Measurements from ENCODE around the gene C11orf91. TPM values are rescaled to one million over a fixed set of nuclear protein-coding genes. Genes with fewer than 3 reads are reported as not detected.

Gene C11orf91
- total and polyA plus RNA-seq, 2 donors (not counting 1 experiment from before 2014, with no cell fraction given), result 0.12 TPM; not detected in 1

GRCh38 chr11:33706546-33706945, 5.9 kb upstream of the C11orf91 start:
- Histone ChIP-seq H3K9me3 (ENCODE audit: control insufficient read depth, insufficient read depth, low read depth, low read length) (no peaks in the 10 kb centered on the region), H3K4me1 (ENCODE audit: control insufficient read depth, extremely low read depth, insufficient read depth, low read length) (peaks cover 27% of the 10 kb centered on the region), H3K36me3 (ENCODE audit: control insufficient read depth, insufficient read depth, low read length) (peaks cover 9% of the 10 kb centered on the region), H3K9ac (ENCODE audit: insufficient read depth, low read length) (no peak overlapping the region), H4K20me1 (ENCODE audit: control insufficient read depth, extremely low read depth, insufficient read depth, low read length) (no peaks in the 10 kb centered on the region), H3K27ac (ENCODE audit: insufficient read depth, low read length) (peak overlapping the region; percentile 51), H3K79me2 (ENCODE audit: control insufficient read depth, insufficient read depth, low read length) (peaks cover 24% of the 10 kb centered on the region), H3K27me3 (ENCODE audit: control insufficient read depth, insufficient read depth, low read length) (no peaks in the 10 kb centered on the region), H3K4me2 (ENCODE audit: extremely low read depth, insufficient read depth, low read length) (no peak overlapping the region), H3K4me3 (replicated peaks in 1 of 4; ENCODE audit: control extremely low read depth in 1 of 4, insufficient read depth in 1 of 4, low read depth in 3 of 4, low read length in 4 of 4) (no peak overlapping the region), H2AFZ (ENCODE audit: low read length) (no peak overlapping the region)
- no peak for DNase-seq (ENCODE audit: low read depth in 2 of 2)
- TF ChIP-seq EZH2 (IDR thresholded peaks at IDR 0.05; ENCODE audit: low read length, missing control alignments), result no peak
- no peak for TF ChIP-seq CTCF (conservative IDR thresholded peaks at IDR 0.05 in 1 of 2, IDR thresholded peaks at IDR 0.05 in 1 of 2; ENCODE audit: low read depth in 1 of 2, low read length in 2 of 2)

- Histone ChIP-seq H3K4me2 (ENCODE audit: extremely low read depth, insufficient read depth, low read length) (no peak overlapping the region), H4K20me1 (ENCODE audit: control insufficient read depth, extremely low read depth, insufficient read depth, low read length) (no peaks in the 10 kb centered on the region), H3K79me2 (ENCODE audit: control insufficient read depth, insufficient read depth, low read length) (peaks cover 14% of the 10 kb centered on the region), H3K27me3 (ENCODE audit: control insufficient read depth, insufficient read depth, low read length) (no peaks in the 10 kb centered on the region), H3K36me3 (ENCODE audit: control insufficient read depth, insufficient read depth, low read length) (peaks cover 7% of the 10 kb centered on the region), H3K9ac (ENCODE audit: insufficient read depth, low read length) (no peak overlapping the region), H3K4me1 (ENCODE audit: control insufficient read depth, extremely low read depth, insufficient read depth, low read length) (peaks cover 36% of the 10 kb centered on the region), H3K9me3 (ENCODE audit: control insufficient read depth, insufficient read depth, low read depth, low read length) (no peaks in the 10 kb centered on the region), H3K4me3 (replicated peaks in 1 of 4; ENCODE audit: control extremely low read depth in 1 of 4, insufficient read depth in 1 of 4, low read depth in 3 of 4, low read length in 4 of 4) (no peak overlapping the region), H2AFZ (ENCODE audit: low read length) (no peak overlapping the region), H3K27ac (ENCODE audit: insufficient read depth, low read length) (peak overlapping the region; percentile 5)
- DNase-seq (ENCODE audit: low read depth in 2 of 2), result no peak
- TF ChIP-seq CTCF (conservative IDR thresholded peaks at IDR 0.05 in 1 of 2, IDR thresholded peaks at IDR 0.05 in 1 of 2; ENCODE audit: low read depth in 1 of 2, low read length in 2 of 2) (no peak), EZH2 (IDR thresholded peaks at IDR 0.05; ENCODE audit: low read length, missing control alignments) (no peak)
Observed at GRCh38 chr11:33704240-33705002, 3.8 kb upstream of the C11orf91 start.

GRCh38 chr11:33703788-33704187, 3.2 kb upstream of the C11orf91 start:
- Histone ChIP-seq H3K4me1 (ENCODE audit: control insufficient read depth, extremely low read depth, insufficient read depth, low read length) (peaks cover 36% of the 10 kb centered on the region), H3K27ac (ENCODE audit: insufficient read depth, low read length) (peak overlapping the region; percentile 5), H2AFZ (ENCODE audit: low read length) (no peak overlapping the region), H3K9me3 (ENCODE audit: control insufficient read depth, insufficient read depth, low read depth, low read length) (no peaks in the 10 kb centered on the region), H3K4me3 (replicated peaks in 1 of 4; ENCODE audit: control extremely low read depth in 1 of 4, insufficient read depth in 1 of 4, low read depth in 3 of 4, low read length in 4 of 4) (no peak overlapping the region), H3K4me2 (ENCODE audit: extremely low read depth, insufficient read depth, low read length) (no peak overlapping the region), H3K79me2 (ENCODE audit: control insufficient read depth, insufficient read depth, low read length) (peaks cover 10% of the 10 kb centered on the region), H3K36me3 (ENCODE audit: control insufficient read depth, insufficient read depth, low read length) (peaks cover 2% of the 10 kb centered on the region), H3K9ac (ENCODE audit: insufficient read depth, low read length) (no peak overlapping the region), H4K20me1 (ENCODE audit: control insufficient read depth, extremely low read depth, insufficient read depth, low read length) (no peaks in the 10 kb centered on the region), H3K27me3 (ENCODE audit: control insufficient read depth, insufficient read depth, low read length) (no peaks in the 10 kb centered on the region)
- TF ChIP-seq CTCF (conservative IDR thresholded peaks at IDR 0.05 in 1 of 2, IDR thresholded peaks at IDR 0.05 in 1 of 2; ENCODE audit: low read depth in 1 of 2, low read length in 2 of 2) (no peak), EZH2 (IDR thresholded peaks at IDR 0.05; ENCODE audit: low read length, missing control alignments) (no peak)
- peak in 1 of 2 donors; percentile 63 for DNase-seq (ENCODE audit: low read depth in 2 of 2)

Data from fibroblast of lung (primary cell).